KMS-11 (cell line): ENCODE data around the gene ZNF460.
"Not testable (repeated sequence)": the region's sequence is repeated elsewhere in the genome, so short reads cannot be mapped to it uniquely, and the experiment has no call there.

Experiments
- H2AFZ ChIP-seq: fragments of 200-600 bp; sonication (generic); 2 replicates; pipeline ENCODE4 v1.6.1; 2016; ENCODE audit warnings: antibody characterized with exemption, mixed run types, low read depth
- H3K27ac ChIP-seq: fragments of 200-600 bp; sonication (generic); 2 replicates; pipeline ENCODE4 v1.6.1; 2016; ENCODE audit warnings: mild to moderate bottlenecking, mixed run types
- H3K27me3 ChIP-seq: fragments of 200-600 bp; sonication (generic); 2 replicates; pipeline ENCODE4 v1.6.1; 2017; ENCODE audit warnings: mild to moderate bottlenecking, low read depth, mixed run types, moderate library complexity; ENCODE audit not compliant: insufficient read depth
- H3K36me3 ChIP-seq: fragments of 200-600 bp; sonication (generic); 2 replicates; pipeline ENCODE4 v1.6.1; 2017; ENCODE audit warnings: mild to moderate bottlenecking, mixed run types; ENCODE audit not compliant: insufficient read depth
- H3K4me1 ChIP-seq: fragments of 200-600 bp; sonication (generic); 2 replicates; pipeline ENCODE4 v1.6.1; 2016; ENCODE audit warnings: mild to moderate bottlenecking, low read depth, mixed run types; ENCODE audit not compliant: poor library complexity, severe bottlenecking
- H3K4me2 ChIP-seq: fragments of 200-600 bp; sonication (generic); 2 replicates; pipeline ENCODE4 v1.7.0; 2016; ENCODE audit warnings: mild to moderate bottlenecking, mixed run types
- H3K4me3 ChIP-seq: fragments of 200-600 bp; sonication (generic); IDR thresholded peaks from 2 replicates; pipeline ENCODE4 v1.6.1; 2017; ENCODE audit warnings: low read depth, low read length, mixed read lengths; ENCODE audit not compliant: insufficient read depth
- H3K79me2 ChIP-seq: fragments of 200-600 bp; sonication (generic); 2 replicates; pipeline ENCODE4 v1.6.1; 2016; ENCODE audit warnings: low read depth, mixed run types; ENCODE audit not compliant: insufficient read depth
- H3K9ac ChIP-seq: fragments of 200-600 bp; sonication (generic); 2 replicates; pipeline ENCODE4 v1.6.1; 2016; ENCODE audit warnings: mild to moderate bottlenecking, mixed run types
- H4K20me1 ChIP-seq: fragments of 200-600 bp; sonication (generic); 2 replicates; pipeline ENCODE4 v1.6.1; 2016; ENCODE audit warnings: mild to moderate bottlenecking, mixed run types; ENCODE audit not compliant: insufficient read depth
- CTCF ChIP-seq: fragments of 200-600 bp; sonication (generic); conservative IDR thresholded peaks from 2 replicates; pipeline ENCODE4 v1.6.1; 2017; ENCODE audit warnings: low read depth, mild to moderate bottlenecking, antibody characterized with exemption, low read length, moderate library complexity, mixed read lengths

The ZNF460 gene

GRCh38 chr19:57245066-57245465 lies 35.2 kb upstream of the ZNF460 start:
- Histone ChIP-seq H4K20me1 (no peaks in the 10 kb centered on the region), H3K27me3 (no peaks in the 10 kb centered on the region), H3K4me3 (no peak overlapping the region), H3K27ac (no peak overlapping the region), H3K4me1 (peaks cover 7% of the 10 kb centered on the region), H3K9ac (no peak overlapping the region), H2AFZ (no peak overlapping the region), H3K4me2 (no peak overlapping the region), H3K79me2 (peaks cover 13% of the 10 kb centered on the region; the same call in 1 of the 2 replicates), H3K36me3 (peaks cover 15% of the 10 kb centered on the region; the same call in 1 of the 2 replicates)
- no peak for TF ChIP-seq CTCF

- no peak overlapping the region for H3K9ac ChIP-seq
- H3K79me2 ChIP-seq, result peaks cover 13% of the 10 kb centered on the region; the same call in 1 of the 2 replicates
These were observed 34.3 kb upstream of the ZNF460 start for GRCh38 chr19:57245959-57246358.

GRCh38 chr19:57248646-57249045 lies 31.6 kb upstream of the ZNF460 start:
- Histone ChIP-seq H3K36me3 (peaks cover 27% of the 10 kb centered on the region; the same call in 1 of the 2 replicates), H3K79me2 (no peaks in the 10 kb centered on the region)

More at GRCh38 chr19:57245959-57246358, 34.3 kb upstream of the ZNF460 start:
- Histone ChIP-seq H3K4me1 (peaks cover 7% of the 10 kb centered on the region), H2AFZ (no peak overlapping the region), H3K27ac (no peak overlapping the region), H3K4me2 (no peak overlapping the region), H3K4me3 (no peak overlapping the region), H4K20me1 (no peaks in the 10 kb centered on the region), H3K36me3 (peaks cover 15% of the 10 kb centered on the region; the same call in 1 of the 2 replicates), H3K27me3 (no peaks in the 10 kb centered on the region)
- no peak for TF ChIP-seq CTCF

GRCh38 chr19:57249329-57249728 lies 31.0 kb upstream of the ZNF460 start:
- peaks cover 24% of the 10 kb centered on the region; the same call in 1 of the 2 replicates for H3K36me3 ChIP-seq
- no peaks in the 10 kb centered on the region for H3K79me2 ChIP-seq

More at GRCh38 chr19:57248646-57249045, 31.6 kb upstream of the ZNF460 start:
- Histone ChIP-seq H4K20me1 (no peaks in the 10 kb centered on the region), H3K4me3 (no peak overlapping the region), H3K4me2 (no peak overlapping the region), H3K4me1 (no peaks in the 10 kb centered on the region), H3K27me3 (no peaks in the 10 kb centered on the region), H3K9ac (no peak overlapping the region), H2AFZ (no peak overlapping the region), H3K27ac (no peak overlapping the region)
- no peak for TF ChIP-seq CTCF

GRCh38 chr19:57253767-57254166 lies 26.5 kb upstream of the ZNF460 start:
- not testable (repeated sequence) for H3K27me3 ChIP-seq, H3K4me3 ChIP-seq, H4K20me1 ChIP-seq, H3K79me2 ChIP-seq, H3K27ac ChIP-seq, H3K9ac ChIP-seq, H3K4me2 ChIP-seq, H3K4me1 ChIP-seq, H2AFZ ChIP-seq
- H3K36me3 ChIP-seq, result peaks cover 14% of the 10 kb centered on the region; the same call in 1 of the 2 replicates

More at GRCh38 chr19:57249329-57249728, 31.0 kb upstream of the ZNF460 start:
- Histone ChIP-seq H3K27me3 (no peaks in the 10 kb centered on the region), H3K9ac (no peak overlapping the region), H3K4me1 (no peaks in the 10 kb centered on the region), H3K4me2 (no peak overlapping the region), H4K20me1 (no peaks in the 10 kb centered on the region), H2AFZ (no peak overlapping the region), H3K27ac (no peak overlapping the region), H3K4me3 (no peak overlapping the region)
- no peak for TF ChIP-seq CTCF
